GM23338 (cell line): Measurements from ENCODE around the gene EIF2A. TPM values are rescaled to one million over a fixed set of nuclear protein-coding genes. Genes with fewer than 3 reads are reported as not detected.

Experiments used
- ATAC-seq: fragments of 200-7000 bp; cut with Tn5 transposase; 3 replicates; pipeline ENCODE4 v1.9.1; 2020
- DNase-seq: peaks from one replicate; pipeline ENCODE4 v3.0.0-alpha.2; 2015; ENCODE audit warnings: low spot score
- H2AFZ ChIP-seq: fragments of 200-600 bp; sonication (generic); 2 replicates; pipeline ENCODE4 v1.8.0; 2016; ENCODE audit warnings: antibody characterized with exemption, mild to moderate bottlenecking, moderate library complexity
- H3F3A ChIP-seq: fragments of 200-600 bp; sonication (generic); replicated peaks from 2 replicates; pipeline ENCODE4 v1.8.0; 2017; ENCODE audit warnings: antibody characterized with exemption, mixed run types, low read depth
- H3K27ac ChIP-seq: fragments of 200-600 bp; sonication (generic); 2 replicates; pipeline ENCODE4 v1.6.1; 2016; ENCODE audit warnings: low read depth
- H3K27me3 ChIP-seq: fragments of 200-600 bp; sonication (generic); 2 replicates; pipeline ENCODE4 v1.8.0; 2016; ENCODE audit warnings: mild to moderate bottlenecking, mixed run types, moderate library complexity; ENCODE audit not compliant: insufficient read depth
- H3K36me3 ChIP-seq: fragments of 200-600 bp; sonication (generic); 2 replicates; pipeline ENCODE4 v1.8.0; 2016; ENCODE audit warnings: mild to moderate bottlenecking; ENCODE audit not compliant: insufficient read depth
- H3K4me1 ChIP-seq: fragments of 200-600 bp; sonication (generic); 2 replicates; pipeline ENCODE4 v1.8.0; 2016; ENCODE audit warnings: mild to moderate bottlenecking, moderate library complexity; ENCODE audit not compliant: insufficient read depth
- H3K4me2 ChIP-seq: fragments of 200-600 bp; sonication (generic); 2 replicates; pipeline ENCODE4 v1.7.1; 2017; ENCODE audit warnings: mixed run types
- H3K4me3 ChIP-seq: fragments of 200-600 bp; sonication (generic); 2 replicates; pipeline ENCODE4 v1.6.1; 2016; ENCODE audit warnings: mixed run types
- H3K79me2 ChIP-seq: fragments of 200-600 bp; sonication (generic); replicated peaks from 2 replicates; pipeline ENCODE4 v1.8.0; 2017; ENCODE audit warnings: mild to moderate bottlenecking; ENCODE audit not compliant: insufficient read depth
- H3K9me2 ChIP-seq: fragments of 200-600 bp; sonication (generic); 2 replicates; pipeline ENCODE4 v1.8.0; 2017; ENCODE audit not compliant: insufficient read depth
- H4K20me1 ChIP-seq: fragments of 200-600 bp; sonication (generic); replicated peaks from 2 replicates; pipeline ENCODE4 v1.8.0; 2017; ENCODE audit warnings: mild to moderate bottlenecking; ENCODE audit not compliant: insufficient read depth
- H3K27ac Mint-ChIP-seq: 2 replicates; pipeline ENCODE4 v1.8.0; 2020; ENCODE audit warnings: inconsistent platforms, mild to moderate bottlenecking, moderate library complexity, mixed read lengths
- H3K27me3 Mint-ChIP-seq: 3 replicates; pipeline ENCODE4 v1.8.0; 2022; ENCODE audit warnings: low read depth, mild to moderate bottlenecking, moderate library complexity, mixed read lengths, inconsistent platforms; ENCODE audit not compliant: insufficient read depth, poor library complexity
- H3K36me3 Mint-ChIP-seq: 3 replicates; pipeline ENCODE4 v1.8.0; 2021; ENCODE audit warnings: low read depth, mild to moderate bottlenecking, inconsistent platforms, moderate library complexity, mixed read lengths
- H3K4me1 Mint-ChIP-seq: 3 replicates; pipeline ENCODE4 v1.8.0; 2020; ENCODE audit warnings: mild to moderate bottlenecking, inconsistent platforms, mixed read lengths
- H3K4me3 Mint-ChIP-seq: 3 replicates; pipeline ENCODE4 v1.8.0; 2021; ENCODE audit warnings: moderate library complexity, mild to moderate bottlenecking, inconsistent platforms, mixed read lengths
- H3K9me3 Mint-ChIP-seq: 3 replicates; pipeline ENCODE4 v1.8.0; 2020; ENCODE audit warnings: moderate library complexity, mild to moderate bottlenecking, inconsistent platforms, mixed read lengths
- CREB1 ChIP-seq: fragments of 250-450 bp; sonication (Bioruptor Pico); IDR thresholded peaks from 2 replicates; pipeline ENCODE4 v1.5.0; 2020; ENCODE audit warnings: low read depth, mild to moderate bottlenecking, moderate library complexity
- CTCF ChIP-seq, 2 experiments: fragments of 200-600 bp in 1 of 2; sonication (generic) in 1 of 2; conservative IDR thresholded peaks; 2 replicates each; pipeline versions ENCODE4 v1.5.1 to v1.6.1; 2016 to 2017; ENCODE audit warnings: antibody characterized with exemption in 2 of 2, low read depth in 2 of 2, mild to moderate bottlenecking in 2 of 2, moderate library complexity in 1 of 2
- JUNB ChIP-seq: IDR thresholded peaks from one replicate; pipeline ENCODE4 v1.6.1; 2016; ENCODE audit warnings: antibody characterized with exemption; ENCODE audit not compliant: unreplicated experiment
- NANOG ChIP-seq: IDR thresholded peaks from 2 replicates; pipeline ENCODE4 v1.6.1; 2016; ENCODE audit warnings: antibody characterized with exemption, borderline replicate concordance
- POLR2AphosphoS5 ChIP-seq: IDR thresholded peaks from 2 replicates; pipeline ENCODE4 v1.6.1; 2016; ENCODE audit warnings: antibody characterized with exemption, low read depth
- REST ChIP-seq: IDR thresholded peaks from one replicate; pipeline ENCODE4 v1.6.1; 2018; ENCODE audit warnings: antibody characterized with exemption; ENCODE audit not compliant: unreplicated experiment
- ZNF331 ChIP-seq: fragments of 250-450 bp; sonication (Bioruptor Pico); IDR thresholded peaks from 2 replicates; pipeline ENCODE4 v1.5.0; 2020; ENCODE audit warnings: low read depth, mild to moderate bottlenecking, moderate library complexity
- polyA plus RNA-seq: library from polyadenylated mRNA; unstranded; fragments of >200 nt; fragmentation: Nextera tagmentation; extraction: Ambion mirVana; gene quantifications from 2 replicates; pipeline ENCODE4 v1.2.1, GENCODE V29; 2016
- total RNA-seq: library from RNA; depleted of rRNA; stranded (reverse); fragments of >200 nt; shearing (Covaris generic); gene quantifications from 2 replicates; pipeline ENCODE4 v1.2.3, GENCODE V29; 2014

The EIF2A gene
- total and polyA plus RNA-seq, 2 experiments from 2014 or later = 95.2 to 153 TPM

GRCh38 chr3:150594150-150594549, 47.6 kb downstream of the EIF2A start (continued):
- TF ChIP-seq REST (no peak), ZNF331 (CRISPR knock-in tag) (no peak), NANOG (no peak), POLR2AphosphoS5 (no peak), CREB1 (no peak)

GRCh38 chr3:150597646-150598045, 51.1 kb downstream of the EIF2A start:
- H3K27ac Mint-ChIP-seq = no peak overlapping the region
- H3K27me3 Mint-ChIP-seq = peaks cover 9% of the 10 kb centered on the region

More at GRCh38 chr3:150597646-150598045, 51.1 kb downstream of the EIF2A start:
- no peak for ATAC-seq
- Mint-ChIP-seq H3K4me1 (peaks cover 42% of the 10 kb centered on the region), H3K36me3 (no peaks in the 10 kb centered on the region), H3K4me3 (no peak overlapping the region), H3K9me3 (no peaks in the 10 kb centered on the region)
- Histone ChIP-seq H3K4me1 (peaks cover 25% of the 10 kb centered on the region), H3K27ac (no peak overlapping the region), H3K4me2 (no peak overlapping the region), H3K36me3 (no peaks in the 10 kb centered on the region), H3F3A (no peaks in the 10 kb centered on the region), H3K79me2 (peaks cover 23% of the 10 kb centered on the region), H3K27me3 (no peaks in the 10 kb centered on the region), H3K9me2 (no peaks in the 10 kb centered on the region), H2AFZ (no peak overlapping the region), H4K20me1 (no peaks in the 10 kb centered on the region), H3K4me3 (no peak overlapping the region)
- TF ChIP-seq NANOG (no peak), JUNB (no peak), CTCF (conservative IDR thresholded peaks at IDR 0.05; ENCODE audit: low read depth in 2 of 2) (no peak)
- no peak for DNase-seq
